Measurements from ENCODE around the gene TGM1. TPM values are rescaled to one million over a fixed set of nuclear protein-coding genes. Genes with fewer than 3 reads are reported as not detected.

TGM1 gene
- total RNA-seq, 1 experiment from 2014 or later, result 3.2 TPM

- Histone ChIP-seq H3K4me1 (ENCODE audit: insufficient read depth, low read length) (peaks cover 11% of the 10 kb centered on the region), H3K36me3 (ENCODE audit: low read depth, low read length) (peaks cover 21% of the 10 kb centered on the region), H3K4me2 (ENCODE audit: low read length) (peak overlapping the region; percentile 86), H4K20me1 (ENCODE audit: low read length) (no peaks in the 10 kb centered on the region), H3K27me3 (ENCODE audit: low read length) (no peaks in the 10 kb centered on the region), H3K9me3 (ENCODE audit: low read length) (no peaks in the 10 kb centered on the region), H2AFZ (ENCODE audit: low read length) (peak overlapping the region; percentile 88), H3K4me3 (ENCODE audit: low read length) (peak overlapping the region; percentile 86), H3F3A (ENCODE audit: low read length, unreplicated experiment) (peaks cover 5% of the 10 kb centered on the region), H3K9me2 (replicated peaks; ENCODE audit: low read length) (no peaks in the 10 kb centered on the region), H3K27ac (ENCODE audit: low read length) (peak overlapping the region; percentile 93), H3K79me2 (ENCODE audit: low read length) (peaks cover 13% of the 10 kb centered on the region; the same call in 1 of the 2 replicates), H3K9ac (ENCODE audit: low read length) (peak overlapping the region; percentile 95)
- POLR2A ChIA-PET (ENCODE audit: unreplicated experiment), result interaction anchor here (0.6 to 1.1 kb wide), 2 partner anchors 28 to 1572 kb away, joined by 3 to 4 read pairs; partner anchors contain the start of gene TINF2
- BruUV-seq (replicated peaks), result TSS peak; percentile 88
- intact Hi-C loops (cut with micrococcal nuclease), result loop anchor here (2.0 kb wide), 1 partner anchor 17 kb away; no protein-coding TSS in a partner anchor
- DNase-seq (no peak), ATAC-seq (no peak)
- TF ChIP-seq EZH2phosphoT487 (IDR thresholded peaks at IDR 0.05; ENCODE audit: borderline replicate concordance, low read length) (no peak), EZH2 (IDR thresholded peaks at IDR 0.05; ENCODE audit: low read length, unreplicated experiment) (no peak), CTCF (conservative IDR thresholded peaks at IDR 0.05; ENCODE audit: low read depth, low read length) (no peak)
- CTCF ChIA-PET, result interaction anchor here (0.7 to 1.2 kb wide), 3 partner anchors 27 to 82 kb away, joined by 3 to 4 read pairs (median 3); partner anchors contain the start of gene IRF9
Measured at GRCh38 chr14:24213866-24214662, 48.9 kb downstream of the TGM1 start.

- intact Hi-C loops (cut with micrococcal nuclease), result loop anchor here (2.0 kb wide), 1 partner anchor 16 kb away; no protein-coding TSS in a partner anchor
- BruUV-seq (replicated peaks), result no TSS peak
- H2AFZ ChIP-seq (ENCODE audit: low read length), result peak within 1 kb of the TSS; percentile 88
- no peaks in the 10 kb centered on the region for H3K9me3 ChIP-seq (ENCODE audit: low read length)
- ATAC-seq (peak; percentile 76), DNase-seq (peak; percentile 97)
- H3K79me2 ChIP-seq (ENCODE audit: low read length), result peaks cover 13% of the 10 kb centered on the region; the same call in 1 of the 2 replicates
- TF ChIP-seq CTCF (conservative IDR thresholded peaks at IDR 0.05; ENCODE audit: low read depth, low read length), result no peak
- TF ChIP-seq EZH2phosphoT487 (IDR thresholded peaks at IDR 0.05; ENCODE audit: borderline replicate concordance, low read length), result no peak
- no peak for TF ChIP-seq EZH2 (IDR thresholded peaks at IDR 0.05; ENCODE audit: low read length, unreplicated experiment)
- no peaks in the 10 kb centered on the region for H4K20me1 ChIP-seq (ENCODE audit: low read length)
- ChIA-PET CTCF (interaction anchor here (1.0 to 1.2 kb wide), 2 partner anchors 28 to 83 kb away, joined by 3 read pairs; no protein-coding TSS in a partner anchor), POLR2A (ENCODE audit: unreplicated experiment) (interaction anchor here (0.6 to 1.1 kb wide), 2 partner anchors 29 to 1571 kb away, joined by 3 to 4 read pairs; partner anchors contain the start of gene TINF2)
- H3K4me1 ChIP-seq (ENCODE audit: insufficient read depth, low read length), result peaks cover 11% of the 10 kb centered on the region
- no peaks in the 10 kb centered on the region for H3K9me2 ChIP-seq (replicated peaks; ENCODE audit: low read length)
- H3K27ac ChIP-seq (ENCODE audit: low read length), result peak within 1 kb of the TSS; percentile 93
- peak within 1 kb of the TSS; percentile 86 for H3K4me3 ChIP-seq (ENCODE audit: low read length)
- peak within 1 kb of the TSS; percentile 86 for H3K4me2 ChIP-seq (ENCODE audit: low read length)
- no peaks in the 10 kb centered on the region for H3K27me3 ChIP-seq (ENCODE audit: low read length)
- peaks cover 21% of the 10 kb centered on the region for H3K36me3 ChIP-seq (ENCODE audit: low read depth, low read length)
- H3K9ac ChIP-seq (ENCODE audit: low read length), result peak within 1 kb of the TSS; percentile 95
- H3F3A ChIP-seq (ENCODE audit: low read length, unreplicated experiment), result peaks cover 5% of the 10 kb centered on the region
Measured at GRCh38 chr14:24212924-24213865, 49.8 kb downstream of the TGM1 start, which contains the start of gene CHMP4A. CHMP4A (minus strand) TSS chr14:24213488; CDS start chr14:24213439, 49 bp downstream.
